ENCODE measurements around the gene NCS1.
"Not testable (repeated sequence)": the region's sequence is repeated elsewhere in the genome, so short reads cannot be mapped to it uniquely, and the experiment has no call there.

The NCS1 gene

GRCh38 chr9:130265431-130266235 lies 93.4 kb downstream of the NCS1 start, which contains the start of gene HMCN2:
TSS of gene HMCN2 (plus strand) at chr9:130265760. CDS start at chr9:130265879, 119 bp downstream.
- no peak for DNase-seq

GRCh38 chr9:130266236-130267098 lies 94.3 kb downstream of the NCS1 start:
- DNase-seq, result no peak

- no peak for DNase-seq
Measured at GRCh38 chr9:130267930-130268329, 95.7 kb downstream of the NCS1 start.

- DNase-seq, result peak; percentile 62 to 67
Measured at GRCh38 chr9:130268521-130269211, 96.5 kb downstream of the NCS1 start.

GRCh38 chr9:130271473-130271872 lies 99.3 kb downstream of the NCS1 start:
- no peak for DNase-seq

GRCh38 chr9:130275156-130275555 lies 103.0 kb downstream of the NCS1 start:
- no peak for DNase-seq

- DNase-seq, result no peak
Measured at GRCh38 chr9:130276121-130276520, 103.9 kb downstream of the NCS1 start.

- DNase-seq, result no peak
Measured at GRCh38 chr9:130276955-130277354, 104.8 kb downstream of the NCS1 start.

- not testable (repeated sequence) for DNase-seq
Measured at GRCh38 chr9:130277525-130277924, 105.3 kb downstream of the NCS1 start.

- DNase-seq, result no peak
Measured at GRCh38 chr9:130283539-130284248, 111.5 kb downstream of the NCS1 start.

GRCh38 chr9:130284249-130284625 lies 112.0 kb downstream of the NCS1 start:
- DNase-seq, result no peak

GRCh38 chr9:130284690-130285089 lies 112.5 kb downstream of the NCS1 start:
- no peak for DNase-seq

- DNase-seq, result no peak
Measured at GRCh38 chr9:130285271-130285670, 113.1 kb downstream of the NCS1 start.

GRCh38 chr9:130286072-130286770 lies 114.0 kb downstream of the NCS1 start:
- no peak for DNase-seq
